NCI-H146 (cell line): ENCODE results near the gene MTHFSD.

Experiments
- DNase-seq: peaks from one replicate; lab custom pipeline; 2025; lab: John Stamatoyannopoulos, UW

Gene MTHFSD

DNA sequence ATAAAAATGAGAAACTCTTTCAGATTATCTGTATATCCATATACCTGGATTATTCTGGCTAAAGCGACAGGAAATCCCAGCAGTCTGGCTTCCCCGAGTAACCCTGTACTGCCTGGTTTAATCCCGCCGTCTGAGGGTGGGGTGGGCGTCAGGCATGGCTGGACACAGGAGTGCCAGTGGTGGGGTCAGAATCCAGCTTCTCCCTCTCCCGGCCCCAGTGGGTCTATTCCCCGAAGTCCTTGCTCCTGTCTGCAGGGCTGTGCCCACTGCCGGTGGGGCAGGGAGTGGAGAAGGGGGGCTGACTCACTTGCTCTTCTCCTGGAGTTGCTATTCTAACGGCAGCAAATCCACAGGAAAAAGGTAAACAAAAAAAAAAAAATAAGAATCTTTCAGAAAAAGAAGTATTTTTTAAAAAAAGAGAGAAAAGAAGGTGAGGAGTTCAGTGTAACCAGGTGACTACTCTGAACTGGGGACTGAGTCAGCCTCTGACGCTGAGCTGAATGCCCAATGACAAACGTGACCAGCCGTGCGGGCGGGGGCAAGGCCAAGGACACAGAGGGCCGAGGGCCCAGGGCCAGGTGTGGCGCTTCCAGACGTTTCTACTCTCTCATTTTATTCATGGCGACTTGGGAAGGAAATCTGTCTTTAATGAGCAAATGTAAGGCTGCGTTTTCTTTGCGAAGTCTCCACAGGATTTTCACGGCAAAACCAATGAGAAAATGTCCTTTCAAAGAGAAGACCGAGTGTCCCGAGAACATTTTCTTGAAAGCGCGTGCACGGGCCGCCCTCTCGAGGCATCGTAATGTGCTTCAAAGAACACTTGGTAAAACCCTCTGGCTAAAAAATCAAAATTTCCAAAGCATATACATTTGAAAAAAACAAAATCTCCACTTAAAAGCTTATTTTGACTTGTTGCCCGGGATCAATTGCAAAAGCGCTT is 24.5 kb downstream of the MTHFSD start:
- no peak for DNase-seq

DNA sequence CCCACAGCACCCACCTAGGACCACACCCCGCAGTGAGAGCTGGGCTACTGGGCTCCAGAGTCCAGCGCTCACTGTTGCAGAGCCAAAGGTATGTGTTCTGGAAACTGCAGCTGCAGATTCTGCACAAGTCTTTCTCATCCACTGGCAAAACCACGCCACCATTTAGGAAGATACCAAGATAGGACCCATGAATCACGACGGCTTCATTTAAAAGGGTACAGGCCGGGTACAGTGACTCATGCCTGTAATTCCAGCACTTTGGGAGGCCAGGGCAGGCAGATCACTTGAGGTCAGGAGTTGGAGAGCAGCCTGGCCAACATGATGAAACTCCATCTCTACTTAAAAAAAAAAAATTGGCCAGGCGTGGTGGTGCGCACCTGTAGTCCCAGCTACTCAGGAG is 25.9 kb downstream of the MTHFSD start:
- DNase-seq = no peak

DNA sequence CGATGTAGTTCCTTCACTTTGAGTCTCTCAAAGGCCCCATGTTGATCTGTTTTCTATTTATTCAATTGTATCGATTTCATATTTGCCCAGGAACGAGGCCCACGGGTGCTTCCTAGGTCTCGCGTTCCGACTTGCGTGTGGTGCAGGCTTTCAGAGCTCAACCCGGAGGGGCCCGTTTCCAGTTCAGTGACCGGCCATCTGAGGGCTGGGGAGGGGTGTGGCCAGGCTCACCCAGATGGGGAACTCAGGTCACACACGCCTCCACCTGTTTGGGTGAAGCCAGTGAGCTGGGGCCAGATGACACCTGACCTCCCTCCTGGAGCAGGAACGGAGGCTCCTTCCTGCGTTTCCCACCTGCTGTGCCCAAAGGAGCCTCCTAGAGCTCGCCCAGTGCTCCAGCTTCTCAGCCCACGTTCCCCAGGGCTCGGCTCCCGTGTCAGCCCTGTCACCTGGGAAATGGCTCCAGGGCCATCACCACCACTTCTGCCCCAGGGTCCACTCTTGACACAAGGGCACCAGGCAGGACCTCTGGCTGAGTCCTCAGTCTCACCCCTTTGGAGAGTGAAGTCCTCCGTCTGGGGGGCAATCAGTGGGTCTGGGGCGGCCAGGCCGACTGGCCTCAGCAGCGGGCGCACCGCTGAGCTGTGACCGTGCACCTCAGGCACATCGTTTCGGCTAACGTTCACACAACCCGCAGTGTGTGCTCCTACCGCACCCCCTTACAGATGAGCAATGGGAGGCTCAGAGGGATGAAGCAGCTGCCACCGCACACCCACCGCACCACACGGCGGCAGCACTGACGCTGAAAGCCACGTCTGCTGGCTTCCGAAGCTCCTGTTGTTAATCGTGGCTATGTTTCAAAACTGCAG is 26.7 kb downstream of the MTHFSD start:
- no peak for DNase-seq

- DNase-seq = no peak
These were observed 27.7 kb downstream of the MTHFSD start for GRCh38 chr16:86527366-86527765.

GRCh38 chr16:86525696-86526095 is 29.3 kb downstream of the MTHFSD start:
- DNase-seq = no peak

DNA sequence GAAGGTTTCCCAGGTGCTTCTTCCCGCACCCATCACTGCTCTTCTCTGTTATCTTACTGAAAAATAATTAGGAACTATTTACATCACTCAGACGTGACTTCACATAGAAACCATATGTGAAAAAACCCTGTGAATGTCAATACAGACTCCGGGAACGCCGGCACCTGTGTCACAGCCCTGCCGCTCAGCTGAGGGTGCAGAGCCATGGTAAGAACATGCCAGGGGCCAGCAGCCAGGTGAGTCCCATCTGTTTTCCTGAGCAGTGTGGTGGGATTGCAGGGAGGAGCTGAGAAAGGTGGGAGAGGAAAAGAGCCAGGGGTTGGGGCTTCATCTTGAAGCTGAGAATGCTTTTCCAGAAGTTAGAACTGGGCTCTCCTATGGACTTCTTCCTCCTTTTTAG is 31.0 kb downstream of the MTHFSD start:
- no peak for DNase-seq

DNA sequence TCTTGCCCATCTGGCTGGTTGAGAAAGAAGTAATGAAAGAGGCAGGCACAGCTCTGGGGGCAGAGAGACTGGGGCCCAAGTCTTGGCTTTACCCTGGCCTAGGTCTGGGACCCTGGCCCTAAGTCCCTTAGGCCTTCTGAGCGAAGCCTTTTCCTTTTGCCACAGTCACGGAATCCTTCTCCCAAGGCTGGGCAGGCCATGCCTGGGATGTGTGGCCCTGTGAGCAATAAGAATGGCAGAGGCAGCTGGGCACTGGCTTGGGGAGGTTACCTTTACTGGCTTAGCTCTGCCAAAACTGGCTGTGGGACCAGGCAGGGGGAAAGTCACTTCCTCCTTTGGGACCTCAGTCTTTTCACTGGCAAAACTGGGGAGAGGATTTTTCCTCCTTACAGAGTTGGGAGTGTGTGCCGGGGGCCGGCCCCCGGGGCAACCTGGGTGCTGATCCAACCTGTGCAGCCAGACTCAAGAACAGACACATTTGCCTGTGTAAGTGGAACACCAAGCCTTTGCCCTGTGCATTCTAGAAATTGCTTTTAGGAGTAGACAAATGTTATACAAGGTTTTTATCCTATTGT is 31.8 kb downstream of the MTHFSD start:
- no peak for DNase-seq

DNA sequence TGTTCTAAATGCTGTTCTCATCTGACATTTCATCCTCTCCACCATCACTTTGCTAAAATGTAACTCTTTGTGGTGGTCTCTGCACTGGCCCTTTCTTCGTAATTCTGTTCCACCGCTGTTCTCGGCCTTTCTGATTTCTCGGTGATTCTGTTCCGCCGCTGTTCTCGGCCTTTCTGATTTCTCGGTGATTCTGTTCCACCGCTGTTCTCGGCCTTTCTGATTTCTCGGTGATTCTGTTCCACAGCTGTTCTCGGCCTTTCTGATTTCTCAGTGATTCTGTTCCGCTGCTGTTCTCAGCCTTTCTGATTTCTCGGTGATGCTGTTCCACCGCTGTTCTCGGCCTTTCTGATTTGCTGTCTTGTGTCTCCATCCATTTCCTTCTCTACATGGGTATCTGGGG is 32.4 kb downstream of the MTHFSD start:
- DNase-seq = no peak

DNA sequence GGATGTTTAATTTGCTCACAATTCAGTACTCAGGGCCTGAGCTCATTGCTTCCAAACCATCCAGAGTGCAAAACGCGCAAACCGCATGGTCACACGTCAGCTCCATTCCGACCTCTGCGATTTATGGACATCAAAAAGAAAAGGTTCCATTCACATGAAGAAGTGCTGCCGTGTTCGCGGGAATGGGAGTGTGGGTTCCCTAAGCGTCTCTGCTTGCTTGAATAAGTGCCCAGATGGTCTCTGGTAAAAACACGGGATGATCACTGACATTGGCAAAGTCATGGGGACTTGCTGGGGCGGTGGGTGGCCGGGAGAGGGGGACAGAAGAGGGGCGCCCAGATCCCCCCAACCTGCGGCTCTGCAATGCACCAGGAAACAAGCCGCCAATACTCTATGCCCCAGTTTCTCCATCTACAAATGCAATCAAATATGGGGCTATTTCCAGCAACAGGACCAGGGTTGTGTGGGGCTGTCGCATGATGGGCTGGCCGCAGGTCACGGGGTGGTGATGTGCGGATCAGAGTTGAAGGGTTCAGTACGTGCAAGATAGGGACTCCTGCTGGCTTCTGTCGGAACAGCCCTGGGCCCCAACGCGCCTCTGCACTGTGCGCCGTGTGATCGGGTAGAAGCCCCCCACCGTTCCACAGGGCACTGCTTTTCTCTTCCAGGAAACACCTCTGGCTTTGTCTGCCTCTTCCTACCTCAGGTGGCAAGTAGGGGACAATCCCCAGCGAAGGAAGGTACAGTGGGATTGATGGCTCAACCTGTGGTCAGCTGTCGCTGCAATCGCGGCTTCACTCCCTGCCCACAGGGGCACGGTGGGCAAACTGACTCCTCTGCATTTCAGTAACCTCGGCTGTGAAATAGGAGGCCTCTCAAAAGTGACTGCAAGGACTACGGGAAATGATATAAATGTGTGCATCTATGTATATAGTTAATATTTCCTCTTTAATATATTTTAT is 33.5 kb downstream of the MTHFSD start:
- no peak for DNase-seq

- no peak for DNase-seq
These were observed 34.5 kb downstream of the MTHFSD start for GRCh38 chr16:86520317-86521210.

DNA sequence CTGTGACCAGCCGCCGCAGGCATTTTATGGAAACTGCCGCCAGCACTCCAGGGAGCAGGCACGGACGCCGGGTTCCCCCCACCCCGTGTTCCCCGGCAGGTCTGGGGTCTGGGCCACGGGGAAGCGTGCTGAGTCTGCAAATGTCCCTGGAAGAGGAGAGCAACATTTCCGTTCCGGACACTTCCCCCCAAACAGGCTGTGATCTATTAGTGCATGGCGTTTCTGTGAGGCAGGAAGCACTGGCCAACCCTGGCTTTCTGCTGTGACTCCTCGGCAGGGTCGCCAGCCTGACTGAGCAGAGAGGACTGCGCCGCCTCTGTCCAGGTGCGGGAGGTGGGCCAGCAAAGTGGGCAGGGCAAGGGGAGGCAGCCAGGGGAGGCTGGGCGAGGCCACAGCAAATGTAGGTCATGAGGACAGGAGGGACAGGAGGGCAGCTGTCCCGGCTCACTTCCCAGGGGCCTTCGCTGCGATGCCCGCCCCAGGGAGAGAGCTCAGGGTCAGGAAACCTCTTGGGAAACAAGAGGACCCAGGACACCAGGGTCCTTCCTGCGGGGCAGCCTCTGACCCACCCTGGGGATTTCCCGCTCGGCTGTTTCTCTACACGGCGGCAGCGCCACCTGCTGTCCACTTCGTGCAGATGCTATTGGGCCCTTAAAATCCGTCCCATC is 35.3 kb downstream of the MTHFSD start:
- peak; percentile 8 for DNase-seq

DNA sequence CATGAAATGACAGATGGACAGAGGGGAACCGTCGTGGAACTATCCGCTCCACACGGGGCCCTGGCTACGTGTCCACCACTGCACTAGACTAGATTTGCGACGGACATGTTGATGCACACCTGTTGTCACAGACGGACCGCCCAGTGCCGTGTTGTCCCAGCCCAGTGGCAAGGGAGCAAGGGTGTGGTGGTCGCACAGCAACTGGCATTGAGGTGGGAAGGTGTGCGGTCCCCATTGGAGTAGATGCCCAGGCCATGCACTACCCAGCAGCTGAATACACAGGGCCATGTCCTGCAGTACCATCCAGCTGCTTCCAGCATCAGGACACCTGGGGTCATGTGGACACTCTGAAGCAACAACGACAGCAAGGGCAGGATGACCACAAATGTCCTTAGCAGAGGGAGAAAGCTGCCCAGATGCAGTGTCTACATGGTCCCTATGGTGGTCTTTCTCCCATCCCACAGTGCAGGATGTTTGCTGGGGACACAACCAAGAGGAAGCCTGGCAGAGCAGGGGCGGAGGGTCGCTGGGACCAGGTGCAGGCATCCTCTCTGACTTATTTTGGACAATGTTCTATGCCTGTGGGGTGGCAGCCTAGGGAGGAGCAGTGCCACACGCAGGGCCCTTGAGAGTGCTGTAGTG is 35.9 kb downstream of the MTHFSD start:
- DNase-seq = no peak

DNA sequence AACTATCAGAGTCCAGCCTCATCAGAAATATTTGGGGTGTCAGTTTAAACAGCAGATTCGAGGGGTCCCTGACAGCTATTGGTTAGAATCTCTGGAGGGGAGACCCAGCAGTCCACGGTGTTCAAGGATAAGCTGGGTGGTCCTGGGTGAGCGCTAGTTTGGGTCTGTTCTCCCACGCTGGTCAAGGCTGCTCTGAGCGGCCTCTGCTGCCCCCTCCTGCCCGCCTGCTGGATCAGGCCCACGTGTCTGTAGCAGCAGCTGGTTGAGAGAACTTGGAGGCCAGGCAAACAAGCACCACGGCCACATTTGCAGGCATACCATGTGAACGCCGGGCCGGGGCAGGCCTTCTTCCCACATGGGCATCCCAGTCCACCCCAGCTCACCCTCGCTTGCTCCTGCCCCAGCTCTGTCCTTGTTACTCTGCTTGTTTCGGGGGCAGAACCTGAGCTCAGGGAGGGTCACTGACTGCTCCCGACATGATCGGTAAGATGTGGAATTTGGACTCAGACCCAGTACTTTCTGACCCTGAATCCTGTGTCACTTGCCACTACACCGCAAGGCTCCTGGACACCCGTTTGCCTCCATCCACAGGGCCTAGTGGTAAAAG is 37.3 kb downstream of the MTHFSD start:
- DNase-seq = peak; percentile 3

GRCh38 chr16:86517033-86517432 is 38.0 kb downstream of the MTHFSD start:
- no peak for DNase-seq

DNA sequence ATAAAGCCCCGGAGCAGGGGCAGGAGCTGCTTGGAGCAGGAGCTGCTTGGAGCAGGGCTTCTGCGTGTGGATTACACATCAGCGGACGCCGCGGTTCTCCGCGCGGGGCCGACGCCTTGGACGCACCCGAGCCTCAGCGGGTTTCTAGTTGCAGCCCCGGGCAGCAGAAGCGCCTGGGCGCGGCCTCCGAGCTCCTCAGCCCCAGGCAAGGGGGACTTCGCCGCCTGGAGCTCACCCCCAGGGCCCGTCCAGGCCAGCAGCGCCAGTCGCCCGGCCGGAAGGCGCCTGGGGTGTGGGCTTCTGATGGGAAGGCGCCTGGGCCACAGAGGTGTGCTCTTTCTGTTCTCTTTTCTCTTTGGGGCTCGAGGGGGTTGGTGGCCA is 38.4 kb downstream of the MTHFSD start:
- DNase-seq = no peak

- no peak for DNase-seq
These were observed 39.0 kb downstream of the MTHFSD start for GRCh38 chr16:86515777-86516622.

DNA sequence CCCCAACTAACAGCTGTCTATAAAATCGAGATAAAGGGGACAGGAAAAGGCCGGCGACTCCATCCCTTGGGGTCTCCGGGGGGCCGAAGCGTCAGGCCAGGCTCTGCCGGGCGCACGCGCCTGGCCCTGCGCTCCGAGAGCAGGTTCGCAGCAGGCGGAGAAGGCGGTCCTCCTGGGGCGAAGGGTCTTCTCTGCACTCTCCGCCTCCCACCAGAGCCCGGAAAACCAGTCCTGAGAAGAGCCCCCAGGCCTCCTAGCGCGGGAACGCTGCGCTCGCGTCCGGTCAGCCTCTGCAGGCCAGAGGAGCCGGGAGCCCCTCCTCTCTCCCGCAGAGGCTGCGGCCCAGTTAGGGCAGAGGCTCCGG is 39.6 kb downstream of the MTHFSD start:
- no peak for DNase-seq
